Left ventricle myocardium inferior (tissue), 1 donor: ENCODE results near the gene TSPAN17. TPM values are rescaled to one million over a fixed set of nuclear protein-coding genes. Genes with fewer than 3 reads are reported as not detected.
A peak's percentile ranks its signal among the peaks of the same experiment; 100 is the strongest.
"Not testable (repeated sequence)": the region's sequence is repeated elsewhere in the genome, so short reads cannot be mapped to it uniquely, and the experiment has no call there.

Source experiments
- DNase-seq: peaks from one replicate; pipeline ENCODE4 v3.0.0-alpha.2; 2020
- H3K27ac ChIP-seq: fragments of 200-600 bp; replicated peaks from 2 replicates; pipeline ENCODE4 v1.8.0; 2021
- H3K27me3 ChIP-seq: fragments of 200-600 bp; 2 replicates; pipeline ENCODE4 v1.8.0; 2021; ENCODE audit warnings: low read depth
- H3K36me3 ChIP-seq: fragments of 200-600 bp; 2 replicates; pipeline ENCODE4 v1.8.0; 2021
- H3K4me1 ChIP-seq: fragments of 200-600 bp; 2 replicates; pipeline ENCODE4 v1.8.0; 2021
- H3K4me3 ChIP-seq: fragments of 200-600 bp; 2 replicates; pipeline ENCODE4 v1.8.0; 2021; ENCODE audit warnings: mild to moderate bottlenecking, moderate library complexity
- H3K9me3 ChIP-seq: fragments of 200-600 bp; replicated peaks from 2 replicates; pipeline ENCODE4 v1.8.0; 2021
- CTCF ChIP-seq: fragments of 200-600 bp; IDR thresholded peaks from 2 replicates; pipeline ENCODE4 v1.8.0; 2021; ENCODE audit warnings: antibody characterized with exemption, mild to moderate bottlenecking, borderline replicate concordance
- intact Hi-C: fragments of 100-400 bp; cut with micrococcal nuclease; formaldehyde crosslinking; loops from one replicate; pipeline ENCODE4 v1.11.0; 2022
- long read RNA-seq: library from polyadenylated mRNA; unstranded; transcript quantifications from one replicate; pipeline ENCODE4 v2.0.0, GENCODE V29; 2021
- total RNA-seq: library from RNA; stranded (reverse); fragmentation: NEBNext Ultra II Directional; extraction: Animal tissue kit (Norgen Biotek cat#: 25700); gene quantifications from one replicate; pipeline ENCODE4 v1.2.1, GENCODE V29; 2021
- donor health status: DM: no; HTN: yes; CAD: no; lungs with severe emphysema.

The TSPAN17 gene
- 31.0 TPM for total RNA-seq
- long read RNA-seq, transcript TSPAN17-207 (9 exons, 2,457 nt): major isoform, 19 of 49 reads
- long read RNA-seq, partial matches to known transcripts: 21 of 49 reads
- long read RNA-seq, other reads (novel, unspliced or antisense): 7 of 49 reads

- peak; percentile 100 for DNase-seq
- Histone ChIP-seq H3K9me3 (no peaks in the 10 kb centered on the region), H3K4me1 (peaks cover 24% of the 10 kb centered on the region), H3K27me3 (no peaks in the 10 kb centered on the region), H3K27ac (peak within 1 kb of the TSS; percentile 83), H3K4me3 (peak within 1 kb of the TSS; percentile 88), H3K36me3 (no peaks in the 10 kb centered on the region)
- peak; percentile 53 for TF ChIP-seq CTCF
- intact Hi-C loops: no loop called here
Measured at GRCh38 chr5:176647030-176647842, at the start of gene TSPAN17. Gene TSPAN17 (plus strand): TSS chr5:176647484. CDS start chr5:176647616, 132 bp downstream.

- H3K9me3 ChIP-seq, H3K4me1 ChIP-seq, H3K4me3 ChIP-seq, H3K36me3 ChIP-seq, DNase-seq, H3K27ac ChIP-seq, intact Hi-C loops: not testable (repeated sequence)
- H3K27me3 ChIP-seq: peaks cover 61% of the 10 kb centered on the region
Measured at GRCh38 chr5:176599749-176600430, 47.4 kb upstream of the TSPAN17 start.

- intact Hi-C loops: no loop called here
- TF ChIP-seq CTCF: no peak
- peaks cover 43% of the 10 kb centered on the region for H3K27me3 ChIP-seq
- peaks cover 5% of the 10 kb centered on the region for H3K4me1 ChIP-seq
- no peak overlapping the region for H3K4me3 ChIP-seq
- no peaks in the 10 kb centered on the region for H3K36me3 ChIP-seq
- H3K27ac ChIP-seq: no peak overlapping the region
- H3K9me3 ChIP-seq: no peaks in the 10 kb centered on the region
- DNase-seq: no peak
Measured at GRCh38 chr5:176601901-176602482, 45.3 kb upstream of the TSPAN17 start.

GRCh38 chr5:176603091-176603490, 44.2 kb upstream of the TSPAN17 start:
- DNase-seq: no peak
- Histone ChIP-seq H3K27ac (no peak overlapping the region), H3K4me1 (no peaks in the 10 kb centered on the region), H3K4me3 (no peak overlapping the region), H3K9me3 (no peaks in the 10 kb centered on the region), H3K27me3 (peaks cover 37% of the 10 kb centered on the region), H3K36me3 (no peaks in the 10 kb centered on the region)
- intact Hi-C loops: no loop called here
- TF ChIP-seq CTCF: no peak

- peaks cover 16% of the 10 kb centered on the region for H3K4me1 ChIP-seq
- DNase-seq: no peak
- intact Hi-C loops: no loop called here
- peaks cover 45% of the 10 kb centered on the region for H3K27me3 ChIP-seq
- TF ChIP-seq CTCF: no peak
- no peak overlapping the region for H3K4me3 ChIP-seq
- no peaks in the 10 kb centered on the region for H3K36me3 ChIP-seq
- no peaks in the 10 kb centered on the region for H3K9me3 ChIP-seq
- H3K27ac ChIP-seq: no peak overlapping the region
Measured at GRCh38 chr5:176606032-176606431, 41.3 kb upstream of the TSPAN17 start.
